Breast epithelium (tissue), 4 donors: Measurements from ENCODE around the gene STXBP6. TPM values are rescaled to one million over a fixed set of nuclear protein-coding genes. Genes with fewer than 3 reads are reported as not detected.

Experiments
- DNase-seq, 2 donors: peaks; one replicate each; pipeline ENCODE4 v3.0.0-alpha.2; 2019; ENCODE audit warnings: low spot score in 2 of 2
- H3K27ac ChIP-seq, 2 donors: fragments of 200-600 bp; sonication (generic) in 1 of 2; one replicate each; pipeline ENCODE4 v1.5.1; 2016 to 2019; ENCODE audit warnings: mild to moderate bottlenecking in 1 of 2
- H3K27me3 ChIP-seq, 2 donors: fragments of 200-600 bp; sonication (generic) in 1 of 2; one replicate each; pipeline versions ENCODE4 v1.5.1 to v1.6.0; 2017 to 2019; ENCODE audit warnings: control low read depth in 1 of 2, mild to moderate bottlenecking in 1 of 2
- H3K36me3 ChIP-seq: fragments of 200-600 bp; one replicate; pipeline ENCODE4 v1.5.1; 2019
- H3K4me1 ChIP-seq, 2 donors: fragments of 200-600 bp; sonication (generic); one replicate each; pipeline ENCODE4 v1.5.1; 2016 to 2019; ENCODE audit warnings: control low read depth in 1 of 2
- H3K4me3 ChIP-seq, 3 donors: fragments of 200-600 bp; sonication (generic); 1 replicate in 2 of 3; 2 replicates in 1 of 3; pipeline ENCODE4 v1.5.1; 2016 to 2019; ENCODE audit warnings: mild to moderate bottlenecking in 3 of 3, moderate library complexity in 2 of 3
- H3K9me3 ChIP-seq, 2 donors: fragments of 200-600 bp; sonication (generic) in 1 of 2; one replicate each; pipeline ENCODE4 v1.5.1; 2016 to 2019; ENCODE audit warnings: control low read depth in 1 of 2
- POLR2A ChIP-seq: fragments of 450-650 bp; IDR thresholded peaks from one replicate; pipeline ENCODE4 v1.6.1; 2016; ENCODE audit warnings: antibody characterized with exemption, mild to moderate bottlenecking, moderate library complexity
- POLR2AphosphoS5 ChIP-seq, 3 donors: sonication (generic); formaldehyde crosslinking; IDR thresholded peaks; one replicate each; pipeline ENCODE4 v1.6.1; 2017; ENCODE audit warnings: antibody characterized with exemption in 3 of 3
- intact Hi-C: fragments of 100-400 bp; cut with DNase I; formaldehyde crosslinking; loops from one replicate; pipeline ENCODE4 v1.15.1; 2023; ENCODE audit warnings: low total_unique reads
- total RNA-seq, 3 donors: library from RNA; depleted of rRNA; stranded (reverse); fragments of >200 nt; gene quantifications; one replicate each; pipeline ENCODE4 v1.1.0, GENCODE V29; 2016
- TF ChIP-seq, protein P1 (sequence below), 3 donors: fragments of 450-650 bp; IDR thresholded peaks; one replicate each; pipeline ENCODE4 v1.5.1; 2016 to 2017; ENCODE audit warnings: antibody characterized with exemption in 3 of 3, mild to moderate bottlenecking in 3 of 3, moderate library complexity in 3 of 3

STXBP6 gene
- total RNA-seq, 3 donors from 2014 or later: 2.6 to 8.3 (median 5.3) TPM

DNA sequence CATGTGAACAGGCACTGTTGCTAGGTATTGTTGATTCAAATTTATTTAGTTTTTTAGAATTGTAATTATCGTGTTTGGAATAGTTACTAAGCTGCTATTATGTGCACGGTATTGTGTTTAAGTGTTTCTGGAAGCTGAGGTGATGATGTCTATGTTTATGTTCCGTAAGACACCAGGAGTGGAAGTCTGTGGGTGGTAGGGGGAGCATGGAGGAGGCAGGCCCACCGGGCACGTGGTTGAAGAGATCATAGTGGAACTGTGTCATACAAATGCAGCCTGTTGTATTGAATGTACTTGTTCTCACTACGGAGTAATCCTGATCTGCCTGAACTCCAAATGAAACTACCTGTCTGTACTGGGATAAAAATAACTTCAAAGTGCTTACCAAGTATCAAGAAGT lies 36.1 kb upstream of the STXBP6 start:
- no peaks in the 10 kb centered on the region for H3K36me3 ChIP-seq
- DNase-seq: no peak
- H3K27me3 ChIP-seq: no peaks in the 10 kb centered on the region
- no peaks in the 10 kb centered on the region for H3K4me1 ChIP-seq
- intact Hi-C loops: no loop called here
- no peak overlapping the region for H3K4me3 ChIP-seq
- H3K27ac ChIP-seq: no peak overlapping the region
- no peak for TF ChIP-seq POLR2A
- TF ChIP-seq, protein P1, sequence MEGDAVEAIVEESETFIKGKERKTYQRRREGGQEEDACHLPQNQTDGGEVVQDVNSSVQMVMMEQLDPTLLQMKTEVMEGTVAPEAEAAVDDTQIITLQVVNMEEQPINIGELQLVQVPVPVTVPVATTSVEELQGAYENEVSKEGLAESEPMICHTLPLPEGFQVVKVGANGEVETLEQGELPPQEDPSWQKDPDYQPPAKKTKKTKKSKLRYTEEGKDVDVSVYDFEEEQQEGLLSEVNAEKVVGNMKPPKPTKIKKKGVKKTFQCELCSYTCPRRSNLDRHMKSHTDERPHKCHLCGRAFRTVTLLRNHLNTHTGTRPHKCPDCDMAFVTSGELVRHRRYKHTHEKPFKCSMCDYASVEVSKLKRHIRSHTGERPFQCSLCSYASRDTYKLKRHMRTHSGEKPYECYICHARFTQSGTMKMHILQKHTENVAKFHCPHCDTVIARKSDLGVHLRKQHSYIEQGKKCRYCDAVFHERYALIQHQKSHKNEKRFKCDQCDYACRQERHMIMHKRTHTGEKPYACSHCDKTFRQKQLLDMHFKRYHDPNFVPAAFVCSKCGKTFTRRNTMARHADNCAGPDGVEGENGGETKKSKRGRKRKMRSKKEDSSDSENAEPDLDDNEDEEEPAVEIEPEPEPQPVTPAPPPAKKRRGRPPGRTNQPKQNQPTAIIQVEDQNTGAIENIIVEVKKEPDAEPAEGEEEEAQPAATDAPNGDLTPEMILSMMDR (IDR thresholded peaks at IDR 0.05): no peak
- TF ChIP-seq POLR2AphosphoS5 (IDR thresholded peaks at IDR 0.05): no peak
- no peaks in the 10 kb centered on the region for H3K9me3 ChIP-seq

DNA sequence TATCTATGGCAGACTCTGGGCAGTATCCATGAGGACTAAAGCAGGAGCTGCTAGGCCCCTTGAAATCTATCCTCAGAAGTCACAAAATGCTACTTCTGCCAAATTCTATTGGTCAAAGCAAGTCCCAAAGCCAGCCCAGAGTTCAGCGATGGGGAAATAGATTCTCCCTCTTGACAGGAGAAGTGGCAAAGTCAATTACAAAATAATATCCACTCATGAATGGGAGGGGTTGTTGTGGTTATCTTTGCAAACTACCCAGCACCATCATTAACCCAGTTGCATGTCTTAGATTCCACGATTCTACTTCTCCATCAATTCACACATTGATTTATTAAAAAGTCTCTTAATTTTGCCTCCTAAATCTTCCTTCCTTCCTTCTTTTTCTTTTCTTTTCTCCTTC lies 30.7 kb upstream of the STXBP6 start:
- intact Hi-C loops: no loop called here
- no peak overlapping the region for H3K27ac ChIP-seq

DNA sequence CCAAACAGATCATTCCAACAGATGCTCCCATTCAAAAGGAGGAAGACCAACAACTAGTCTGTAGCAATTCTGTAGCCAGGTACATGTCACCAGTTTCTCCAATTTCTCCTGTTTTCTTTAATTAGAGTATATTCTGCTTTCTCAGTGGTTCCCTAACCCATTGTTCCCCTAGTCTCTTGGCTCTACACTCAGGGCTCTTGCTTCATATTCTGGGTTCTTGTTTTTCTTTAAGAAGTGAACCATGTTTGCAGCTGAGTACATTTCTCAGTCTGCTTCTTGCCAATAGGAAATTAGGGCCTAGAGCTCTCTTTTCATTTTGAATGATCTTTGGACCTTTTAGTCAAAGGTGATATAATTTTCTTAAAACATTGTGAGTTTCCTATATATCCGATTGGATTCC lies 29.4 kb upstream of the STXBP6 start:
- Histone ChIP-seq H3K9me3 (no peaks in the 10 kb centered on the region), H3K4me3 (no peak overlapping the region), H3K36me3 (no peaks in the 10 kb centered on the region), H3K27ac (no peak overlapping the region), H3K4me1 (no peaks in the 10 kb centered on the region), H3K27me3 (no peaks in the 10 kb centered on the region)
- no peak for DNase-seq
- TF ChIP-seq POLR2A: no peak
- TF ChIP-seq, protein P1 (IDR thresholded peaks at IDR 0.05): no peak
- no peak for TF ChIP-seq POLR2AphosphoS5 (IDR thresholded peaks at IDR 0.05)
- intact Hi-C loops: no loop called here

More for the DNA sequence above, 30.7 kb upstream of the STXBP6 start:
- no peaks in the 10 kb centered on the region for H3K9me3 ChIP-seq
- TF ChIP-seq POLR2AphosphoS5 (IDR thresholded peaks at IDR 0.05) (no peak), POLR2A (no peak)
- TF ChIP-seq, protein P1 (IDR thresholded peaks at IDR 0.05): no peak
- no peaks in the 10 kb centered on the region for H3K27me3 ChIP-seq
- H3K4me3 ChIP-seq: no peak overlapping the region
- DNase-seq: no peak
- no peaks in the 10 kb centered on the region for H3K4me1 ChIP-seq
- no peaks in the 10 kb centered on the region for H3K36me3 ChIP-seq

DNA sequence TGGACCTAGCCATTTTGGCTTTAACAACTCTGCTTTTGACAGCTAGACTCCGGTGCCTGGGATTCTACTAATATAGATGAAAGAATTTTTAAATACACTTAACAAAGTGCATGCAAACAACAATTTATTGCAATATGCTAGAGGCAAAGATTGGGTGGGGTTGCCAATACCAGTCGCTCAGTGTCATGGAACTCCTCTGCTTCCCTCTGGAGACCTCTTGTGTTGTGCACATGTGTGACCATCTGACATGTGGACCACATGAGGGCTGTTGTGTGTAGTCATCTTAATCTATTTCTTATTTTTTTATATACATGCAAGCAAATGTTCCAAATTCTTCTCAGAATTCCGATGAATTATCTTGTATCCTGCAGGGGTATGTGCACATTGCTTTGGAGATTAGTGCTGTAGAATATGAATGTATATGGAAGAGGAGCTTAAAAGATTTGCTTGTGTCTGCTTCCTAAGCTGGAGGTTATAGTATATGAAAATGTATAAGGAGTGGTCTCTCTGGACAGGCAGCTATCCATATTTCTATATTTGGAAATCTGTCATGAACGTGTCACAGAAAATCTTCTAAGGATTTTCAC lies 24.2 kb upstream of the STXBP6 start:
- H3K4me1 ChIP-seq: no peaks in the 10 kb centered on the region
- DNase-seq: no peak
- no peaks in the 10 kb centered on the region for H3K27me3 ChIP-seq
- intact Hi-C loops: no loop called here
- no peak for TF ChIP-seq POLR2A
- no peak for TF ChIP-seq POLR2AphosphoS5 (IDR thresholded peaks at IDR 0.05)
- TF ChIP-seq, protein P1 (IDR thresholded peaks at IDR 0.05): no peak
- no peak overlapping the region for H3K4me3 ChIP-seq
- H3K27ac ChIP-seq: no peak overlapping the region
- no peaks in the 10 kb centered on the region for H3K9me3 ChIP-seq
- H3K36me3 ChIP-seq: no peaks in the 10 kb centered on the region

DNA sequence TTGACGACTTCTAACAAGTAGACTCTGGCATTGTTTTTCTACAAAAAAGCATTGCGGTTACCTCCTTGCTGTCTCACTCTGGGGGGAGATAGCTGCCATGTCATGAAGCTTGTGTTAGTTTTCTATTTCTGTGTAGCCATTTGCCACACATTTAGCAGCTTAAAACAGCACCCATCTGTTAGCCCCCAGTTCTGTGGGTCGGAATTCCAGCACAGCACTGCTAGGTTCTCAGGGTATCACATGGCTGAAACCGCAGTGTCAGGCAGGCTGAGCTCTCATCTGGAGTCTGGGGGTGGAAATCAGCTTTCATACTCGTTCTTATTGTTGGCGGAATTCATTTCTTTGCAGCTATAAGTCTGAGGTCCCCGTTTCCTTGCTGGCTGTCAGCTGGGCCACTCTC lies 19.9 kb upstream of the STXBP6 start:
- intact Hi-C loops: no loop called here
- no peaks in the 10 kb centered on the region for H3K36me3 ChIP-seq
- no peak overlapping the region for H3K4me3 ChIP-seq
- DNase-seq: no peak
- H3K4me1 ChIP-seq: no peaks in the 10 kb centered on the region
- no peak overlapping the region for H3K27ac ChIP-seq
- no peaks in the 10 kb centered on the region for H3K9me3 ChIP-seq
- no peaks in the 10 kb centered on the region for H3K27me3 ChIP-seq
- TF ChIP-seq POLR2AphosphoS5 (IDR thresholded peaks at IDR 0.05) (no peak), POLR2A (no peak)
- TF ChIP-seq, protein P1 (IDR thresholded peaks at IDR 0.05): no peak
